ENCODE data around the gene CENPW.

CENPW gene

GRCh38 chr6:126374372-126374771 lies 34.5 kb downstream of the CENPW start:
- no peak for FAIRE-seq

GRCh38 chr6:126376682-126377081 lies 36.8 kb downstream of the CENPW start:
- FAIRE-seq = no peak

GRCh38 chr6:126377594-126378153 lies 37.8 kb downstream of the CENPW start:
- no peak for FAIRE-seq

- FAIRE-seq = no peak
Observed at GRCh38 chr6:126380072-126380583, 40.2 kb downstream of the CENPW start.

- no peak for FAIRE-seq
Observed at GRCh38 chr6:126381498-126381897, 41.6 kb downstream of the CENPW start.

- FAIRE-seq = no peak
Observed at GRCh38 chr6:126383203-126383602, 43.3 kb downstream of the CENPW start.

GRCh38 chr6:126385536-126385935 lies 45.6 kb downstream of the CENPW start:
- no peak for FAIRE-seq

- no peak for FAIRE-seq
Observed at GRCh38 chr6:126388104-126388598, 48.2 kb downstream of the CENPW start.

- no peak for FAIRE-seq
Observed at GRCh38 chr6:126396131-126396530, 56.2 kb downstream of the CENPW start.
